HG02938 (cell line): ENCODE results near the gene PRPF4.

Experiments
- ATAC-seq: cut with Tn5 transposase; IDR thresholded peaks from one replicate; pipeline ENCODE4 v1.9.1; 2021; ENCODE audit warnings: mild to moderate bottlenecking, moderate library complexity; ENCODE audit not compliant: unreplicated experiment

PRPF4 gene

DNA sequence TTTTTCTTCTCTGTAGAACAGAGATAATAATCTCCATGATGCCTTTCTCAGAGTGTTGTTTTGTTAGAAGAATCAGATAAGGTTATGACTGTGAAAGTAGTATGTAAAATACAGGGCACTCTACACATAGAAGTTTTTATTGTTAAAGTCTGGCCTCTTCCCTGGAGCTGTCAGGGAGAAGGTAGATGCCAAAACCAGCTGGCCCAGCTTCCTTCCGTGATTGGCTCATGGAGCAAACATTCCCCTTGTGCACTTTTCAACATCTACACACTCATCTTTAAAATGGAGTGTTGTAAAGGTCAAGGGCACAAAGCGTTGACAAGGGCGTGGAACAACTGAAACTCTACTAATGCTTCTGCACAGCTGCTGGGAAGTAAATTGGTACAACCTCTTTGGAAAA lies 35.1 kb downstream of the PRPF4 start:
- ATAC-seq, result no peak

DNA sequence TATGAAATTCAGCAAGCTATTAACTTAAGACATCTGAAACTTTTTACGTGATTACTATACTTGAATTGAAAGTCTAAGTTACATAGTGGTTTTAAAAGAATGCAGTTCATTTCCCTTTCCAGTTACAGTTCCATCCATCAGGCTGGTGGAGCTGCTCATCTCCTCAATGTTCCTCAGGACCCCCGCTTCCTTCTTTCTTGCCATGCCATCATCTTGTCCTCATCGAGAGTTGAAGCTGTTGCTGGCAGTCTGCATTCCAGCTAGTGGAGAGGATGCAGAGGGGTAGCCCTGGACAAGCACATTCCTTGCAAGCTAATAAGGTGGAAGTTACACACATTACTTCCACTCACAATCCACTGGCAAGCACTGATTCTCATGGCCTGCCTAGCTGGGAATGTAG lies 36.5 kb downstream of the PRPF4 start:
- no peak for ATAC-seq

DNA sequence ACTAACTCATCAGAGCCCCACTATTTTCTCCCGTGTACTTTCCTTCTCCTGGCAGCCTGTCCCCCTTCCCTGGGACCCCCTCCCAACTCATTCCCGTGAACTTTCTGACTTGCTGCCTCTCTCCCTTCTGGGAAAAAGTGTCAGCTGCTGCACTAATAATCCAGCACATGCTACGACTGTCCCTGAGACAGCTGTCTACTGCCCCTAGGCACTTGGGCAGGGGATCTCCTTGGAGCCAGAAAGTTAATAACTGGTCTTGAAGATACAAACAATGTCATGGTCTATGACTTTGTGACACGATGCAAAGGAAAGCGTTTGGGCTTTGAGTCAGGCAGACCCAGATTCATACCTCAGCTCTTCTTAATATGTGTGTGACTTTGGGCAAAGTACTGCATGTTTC lies 37.8 kb downstream of the PRPF4 start:
- ATAC-seq, result no peak

DNA sequence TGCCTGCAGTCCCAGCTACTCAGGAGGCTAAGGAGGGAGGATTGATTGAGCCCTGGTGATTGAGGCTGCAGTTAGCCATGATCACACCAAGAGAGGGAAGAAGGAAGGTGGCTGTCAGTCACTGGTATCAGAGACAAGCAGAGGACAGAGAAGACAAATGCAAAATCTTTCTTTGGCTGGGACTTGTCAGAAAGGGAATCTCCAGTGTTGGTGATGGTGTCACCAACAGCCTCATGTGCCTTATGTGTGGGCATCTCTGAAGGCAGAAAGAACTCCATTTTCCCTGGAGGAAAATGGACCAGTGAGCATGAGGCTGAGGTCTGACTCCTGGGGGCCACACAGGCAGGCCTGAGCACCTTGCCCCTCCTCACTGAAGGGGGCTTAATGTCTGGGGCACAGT lies 39.8 kb downstream of the PRPF4 start:
- ATAC-seq, result no peak

DNA sequence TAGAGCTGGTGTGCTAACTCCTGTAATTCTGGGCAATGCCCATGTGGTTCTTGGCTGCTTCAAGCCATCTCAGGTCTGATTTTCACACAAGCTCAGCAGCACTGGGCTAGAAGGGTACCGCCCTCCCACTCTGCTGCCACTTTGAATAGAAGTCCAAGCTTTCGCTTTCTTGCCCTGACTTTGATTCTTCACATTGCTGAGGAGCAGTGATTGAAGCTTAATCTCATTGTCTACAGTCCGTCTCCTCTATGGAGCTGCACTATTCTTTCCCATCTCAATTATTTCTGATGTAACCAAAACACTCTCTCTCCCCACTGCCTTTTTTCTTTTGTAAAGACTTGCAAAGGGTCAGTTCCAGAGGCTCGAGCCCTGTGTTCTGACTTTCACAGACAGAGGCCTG lies 40.6 kb downstream of the PRPF4 start:
- no peak for ATAC-seq

DNA sequence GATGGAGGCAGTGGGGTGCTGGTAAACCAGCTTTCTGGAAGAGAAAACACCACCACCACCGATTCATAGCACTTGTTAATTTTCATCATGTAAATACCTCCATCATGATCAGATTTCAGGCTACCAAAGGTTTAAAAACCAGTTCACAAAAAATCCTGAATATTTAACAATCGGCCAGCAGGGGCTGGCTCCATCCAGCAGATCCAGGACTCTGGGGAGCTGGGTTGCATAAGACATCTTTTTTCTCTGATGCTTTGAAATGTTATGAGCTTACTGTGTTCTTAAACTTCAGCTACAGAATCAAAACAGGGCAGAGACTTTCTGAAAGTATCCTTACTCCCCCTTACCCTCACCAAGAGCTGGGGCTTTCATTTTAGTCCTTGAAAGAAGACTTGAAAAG lies 42.3 kb downstream of the PRPF4 start:
- ATAC-seq, result no peak

DNA sequence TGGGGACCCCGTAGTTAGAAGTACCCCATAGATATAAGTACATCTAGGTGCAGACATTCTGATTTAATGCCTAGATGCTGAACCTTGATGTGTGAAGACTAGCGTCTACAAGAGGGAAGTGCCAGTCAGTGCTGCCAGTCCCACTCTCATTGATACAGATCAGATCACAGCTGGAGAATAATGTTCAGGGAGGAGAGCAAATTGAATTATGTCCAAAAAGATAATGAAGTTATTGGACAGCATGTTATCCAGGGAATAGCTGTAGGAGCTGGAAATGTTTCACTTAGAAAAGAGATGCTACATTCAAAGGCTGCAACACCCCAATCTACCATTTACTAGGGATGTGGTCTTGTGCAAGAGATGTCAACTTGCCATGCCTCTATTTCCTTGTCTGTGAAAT lies 43.6 kb downstream of the PRPF4 start:
- ATAC-seq, result no peak

DNA sequence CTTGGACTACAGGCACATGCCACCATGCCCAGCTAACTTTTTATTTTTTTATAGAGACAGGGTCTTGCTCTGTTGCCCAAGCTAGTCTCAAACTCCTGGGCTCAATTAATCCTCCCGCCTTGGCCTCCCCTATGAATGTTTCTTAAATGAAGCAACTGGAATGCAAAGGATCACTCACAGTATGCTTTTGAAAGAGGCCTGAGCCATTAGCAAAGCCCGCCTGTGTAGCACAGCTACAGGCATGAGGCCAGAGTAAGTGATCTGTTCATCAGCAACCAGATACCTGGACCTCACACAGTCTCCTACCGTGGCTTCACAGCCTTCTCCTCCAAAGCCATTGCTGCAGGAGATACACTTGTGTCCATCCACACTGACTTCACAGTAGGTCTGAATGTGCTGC lies 44.6 kb downstream of the PRPF4 start:
- no peak for ATAC-seq

DNA sequence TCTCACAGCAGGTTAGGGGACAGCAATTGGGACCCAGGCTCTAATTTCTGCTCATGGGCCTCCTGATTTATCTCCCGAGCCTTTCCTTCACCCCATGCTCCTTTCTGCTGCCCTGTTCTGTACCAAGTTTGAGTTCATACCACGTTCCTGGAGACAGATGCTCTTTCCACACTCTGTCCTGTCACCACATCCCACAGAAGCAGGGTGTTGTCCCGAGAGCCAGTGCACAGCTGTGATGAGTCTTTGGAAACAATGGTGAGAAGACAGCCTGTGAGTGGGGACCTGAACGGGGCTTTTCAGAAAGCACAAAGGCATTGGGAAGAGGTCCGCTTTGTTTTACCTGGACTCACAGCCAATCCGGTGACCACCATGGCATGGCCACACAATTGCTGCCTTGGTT lies 47.2 kb downstream of the PRPF4 start:
- ATAC-seq, result no peak

DNA sequence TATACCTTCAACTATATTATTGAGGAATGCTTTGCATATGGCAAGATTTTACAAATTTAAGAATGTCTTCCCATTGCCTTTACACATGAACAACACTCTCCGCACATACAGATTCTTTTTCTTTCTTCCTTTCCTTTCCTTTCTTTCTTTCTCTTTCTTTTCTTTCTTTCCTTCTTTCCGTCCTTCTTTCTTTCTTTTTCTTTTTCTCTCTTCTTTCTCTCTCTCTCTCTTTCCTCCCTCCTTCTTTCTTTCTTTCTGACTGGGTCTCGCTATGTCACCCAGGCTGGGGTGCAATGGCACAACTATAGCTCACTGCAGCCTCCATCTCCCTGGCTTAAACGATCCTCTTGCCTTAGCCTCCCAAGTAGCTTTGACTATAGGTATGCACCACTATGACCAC lies 50.8 kb downstream of the PRPF4 start:
- no peak for ATAC-seq

DNA sequence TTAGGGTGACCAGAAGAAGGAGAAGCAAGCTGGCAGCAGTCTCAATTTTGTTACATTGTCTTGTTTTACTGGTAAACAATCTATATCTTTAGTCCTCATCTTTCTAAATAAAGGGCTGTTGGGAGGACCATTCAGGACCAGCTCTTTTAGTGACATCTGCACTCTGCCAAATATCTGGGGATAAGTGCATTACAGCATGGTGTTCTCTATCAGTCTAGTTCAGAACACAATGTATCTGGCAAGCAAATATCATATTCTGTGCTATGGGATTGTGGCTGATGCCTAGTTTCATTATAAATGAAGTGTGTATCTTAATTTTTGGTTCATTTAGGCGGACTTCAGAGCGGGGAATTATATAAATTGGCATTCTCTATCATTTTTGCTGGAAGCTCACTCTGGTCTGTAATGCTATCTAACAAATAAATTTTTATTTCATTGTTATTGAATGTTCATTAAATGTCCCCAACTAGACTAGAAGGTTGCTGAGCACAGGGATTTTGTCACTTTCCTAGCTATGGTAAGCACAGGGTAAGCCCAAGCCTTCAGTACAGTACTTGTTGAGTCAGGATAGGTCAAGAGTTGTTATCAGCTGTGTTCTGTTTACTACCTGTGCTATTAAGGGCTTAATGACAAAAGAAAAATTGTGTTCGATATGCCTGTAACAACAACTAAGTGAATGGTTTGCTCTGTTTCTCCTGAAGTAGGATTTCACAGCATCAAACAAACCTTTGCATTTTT lies 52.8 kb downstream of the PRPF4 start:
- ATAC-seq, result no peak

DNA sequence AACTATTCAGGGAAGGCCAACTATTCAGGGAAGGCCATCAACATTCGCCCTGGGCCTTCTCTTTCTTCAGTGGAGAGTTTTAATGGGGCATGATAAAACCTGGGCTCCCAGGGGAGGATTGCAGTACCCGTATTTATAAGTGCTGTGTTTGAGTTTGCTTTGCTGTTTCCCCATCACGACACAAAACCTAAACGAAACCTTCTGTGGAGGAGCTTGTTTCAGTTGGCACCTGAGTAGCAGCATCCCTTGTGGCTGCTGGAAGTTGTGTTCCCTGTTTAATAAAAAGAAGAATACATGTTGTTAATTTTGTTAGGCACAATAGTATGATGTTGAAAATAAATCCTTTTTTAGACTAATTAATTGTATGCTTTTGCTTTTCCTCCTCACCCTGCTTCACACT lies 56.3 kb downstream of the PRPF4 start:
- no peak for ATAC-seq

DNA sequence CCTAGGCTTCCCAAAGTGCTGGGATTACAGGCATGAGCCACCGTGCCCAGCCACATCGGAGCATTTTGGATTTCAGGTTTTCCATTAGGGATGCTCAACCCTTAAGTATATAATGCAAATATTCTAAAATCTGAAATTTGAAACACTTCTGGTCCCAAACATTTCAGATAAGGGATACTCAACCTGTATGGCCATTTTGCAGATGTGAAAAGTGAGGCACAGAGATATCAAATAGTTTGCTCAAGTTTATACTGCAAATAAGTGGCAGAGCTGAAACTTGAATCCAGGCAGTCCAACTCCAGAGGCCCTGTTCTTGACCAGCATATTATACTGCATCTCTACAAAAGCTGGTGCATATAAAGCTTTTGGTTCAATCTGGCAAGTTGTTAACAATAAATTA lies 62.3 kb downstream of the PRPF4 start:
- ATAC-seq, result no peak

DNA sequence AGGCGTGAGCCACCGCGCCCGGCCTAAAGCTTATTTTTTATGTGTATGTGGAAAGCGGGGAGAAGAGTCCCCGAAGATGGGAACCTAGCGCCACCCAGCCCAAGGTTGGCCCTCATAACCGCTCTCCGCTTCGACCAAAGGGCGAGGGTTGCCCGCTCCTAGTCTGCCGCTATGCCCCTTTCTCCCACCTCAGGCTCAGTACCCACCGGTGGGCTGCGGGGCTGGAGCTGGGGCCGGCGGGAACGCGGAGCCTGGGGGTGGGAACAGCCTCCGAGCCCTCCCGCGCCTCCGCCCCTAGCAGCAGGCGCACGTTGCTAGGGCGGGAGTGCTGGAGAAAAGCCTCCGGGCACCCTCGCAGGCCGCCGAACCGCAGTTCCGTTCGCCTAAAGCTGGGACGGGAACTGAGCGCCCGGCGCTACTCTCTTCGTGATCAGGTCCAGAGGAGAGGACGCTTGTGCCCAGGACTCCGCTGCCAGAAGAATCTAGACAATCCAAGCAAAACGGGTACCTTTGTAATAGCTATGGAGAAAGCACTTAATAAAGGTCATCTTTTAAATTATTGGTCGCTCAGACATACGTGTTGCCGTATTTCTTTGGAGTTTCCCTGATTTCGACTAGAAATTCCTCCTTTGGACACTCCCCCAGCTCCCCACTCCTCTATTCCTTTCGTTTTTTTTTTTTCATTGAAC lies 64.7 kb downstream of the PRPF4 start, which contains the start of gene WDR31:
Gene WDR31 (minus strand): TSS at position 265 of the 689 bp plus-strand sequence. CDS start 8,253 bp downstream, outside the sequence.
- peak; percentile 92 for ATAC-seq

DNA sequence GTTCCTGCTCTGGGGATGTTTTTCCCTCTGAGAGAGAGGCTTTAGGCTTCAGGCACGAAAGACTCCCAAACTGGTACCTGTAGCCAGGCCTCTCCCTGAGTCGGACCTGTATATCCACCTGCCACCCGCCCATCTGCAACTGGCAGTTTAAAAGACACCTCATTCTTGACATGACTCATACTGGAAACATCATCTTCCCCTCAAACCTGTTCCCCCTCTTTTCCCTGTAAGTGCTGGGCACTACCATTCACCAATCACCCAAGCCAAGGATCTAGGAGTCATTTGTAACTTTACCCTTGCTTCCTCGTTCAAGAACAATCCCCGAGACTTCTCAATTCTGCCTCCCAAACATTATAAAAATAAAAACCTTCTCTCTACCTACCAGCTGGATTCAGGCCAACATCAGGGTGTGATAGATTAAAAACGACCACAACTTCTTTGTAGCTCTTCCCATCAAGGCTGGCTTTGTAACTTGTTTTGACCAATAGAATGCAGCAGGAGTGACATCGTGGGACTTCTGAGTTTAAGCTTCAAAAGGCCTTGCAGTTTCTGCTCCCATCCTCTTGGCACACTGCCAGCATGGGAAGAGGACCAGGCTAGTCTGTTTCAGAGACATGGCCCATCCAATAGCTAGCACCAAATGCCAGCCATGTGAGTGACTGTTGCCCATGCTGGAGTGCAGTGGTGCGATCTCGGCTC lies 66.4 kb downstream of the PRPF4 start:
- ATAC-seq, result no peak
